ENCODE results near the gene GOLM1. TPM values are rescaled to one million over a fixed set of nuclear protein-coding genes. Genes with fewer than 3 reads are reported as not detected.
A peak's percentile ranks its signal among the peaks of the same experiment; 100 is the strongest.

Gene GOLM1
- total RNA-seq, 2 donors from 2014 or later, result 1.2 to 2.7 TPM

DNA sequence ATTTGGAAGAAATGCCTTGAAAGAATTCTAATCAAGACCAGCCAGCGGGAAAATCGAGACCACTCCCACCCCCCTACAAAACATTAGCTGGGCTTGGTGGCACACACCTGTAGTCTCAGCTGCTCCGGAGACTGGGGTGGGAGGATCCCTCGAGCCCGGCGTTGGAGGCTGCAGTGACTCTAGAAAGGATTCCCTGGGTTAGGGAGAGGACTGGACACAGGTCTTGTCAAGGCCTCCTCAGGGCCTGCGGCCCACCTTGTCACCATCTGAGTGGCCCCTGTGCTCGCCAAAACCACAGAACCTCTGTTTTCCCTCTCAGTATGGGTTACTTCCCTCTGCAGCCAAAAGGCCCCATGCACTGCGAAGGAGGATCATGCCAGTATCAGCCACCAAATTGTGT is 16.5 kb upstream of the GOLM1 start:
- DNase-seq (no peak), ATAC-seq (replicated peaks in 1 of 2) (no peak)
- no peaks in the 10 kb centered on the region for H3K4me1 Mint-ChIP-seq (ENCODE audit: low read depth)
- H3K27me3 Mint-ChIP-seq (ENCODE audit: low read depth), result peaks cover 31% of the 10 kb centered on the region
- peaks cover 0 to 2% of the 10 kb centered on the region in 2 donors for H3K9me3 Mint-ChIP-seq
- no peak overlapping the region for H3K27ac Mint-ChIP-seq
- no peak overlapping the region for H3K4me3 Mint-ChIP-seq
- no peaks in the 10 kb centered on the region for H3K36me3 Mint-ChIP-seq (ENCODE audit: insufficient read depth in 2 of 2)

- ATAC-seq (replicated peaks in 1 of 2), result peak in 1 of 2 donors; percentile 32
- H3K4me3 Mint-ChIP-seq, result no peak overlapping the region
- H3K9me3 Mint-ChIP-seq, result peaks cover 0 to 2% of the 10 kb centered on the region in 2 donors
- peaks cover 3% of the 10 kb centered on the region for H3K4me1 Mint-ChIP-seq (ENCODE audit: low read depth)
- no peaks in the 10 kb centered on the region for H3K36me3 Mint-ChIP-seq (ENCODE audit: insufficient read depth in 2 of 2)
- peaks cover 33% of the 10 kb centered on the region for H3K27me3 Mint-ChIP-seq (ENCODE audit: low read depth)
- H3K27ac Mint-ChIP-seq, result no peak overlapping the region
- no peak for DNase-seq
Observed at GRCh38 chr9:86112057-86112456, 12.7 kb upstream of the GOLM1 start.

GRCh38 chr9:86102626-86103025 is 3.3 kb upstream of the GOLM1 start:
- Mint-ChIP-seq H3K4me1 (ENCODE audit: low read depth) (peaks cover 17% of the 10 kb centered on the region), H3K9me3 (no peaks in the 10 kb centered on the region), H3K36me3 (ENCODE audit: insufficient read depth in 2 of 2) (peaks cover 0 to 2% of the 10 kb centered on the region in 2 donors), H3K27me3 (ENCODE audit: low read depth) (peaks cover 61% of the 10 kb centered on the region), H3K27ac (no peak overlapping the region), H3K4me3 (no peak overlapping the region)
- ATAC-seq (replicated peaks in 1 of 2) (no peak), DNase-seq (no peak)

- H3K4me1 Mint-ChIP-seq (ENCODE audit: low read depth), result peaks cover 7% of the 10 kb centered on the region
- peak in 1 of 2 donors; percentile 49 for ATAC-seq (replicated peaks in 1 of 2)
- peak overlapping the region; percentile 86 to 88 for H3K4me3 Mint-ChIP-seq
- H3K36me3 Mint-ChIP-seq (ENCODE audit: insufficient read depth in 2 of 2), result peaks cover 0 to 2% of the 10 kb centered on the region in 2 donors
- DNase-seq, result peak; percentile 13 to 28
- peaks cover 70% of the 10 kb centered on the region for H3K27me3 Mint-ChIP-seq (ENCODE audit: low read depth)
- H3K9me3 Mint-ChIP-seq, result no peaks in the 10 kb centered on the region
- peak overlapping the region; percentile 66 for H3K27ac Mint-ChIP-seq
Observed at GRCh38 chr9:86099701-86100364, 475 bp upstream of the GOLM1 start.

DNA sequence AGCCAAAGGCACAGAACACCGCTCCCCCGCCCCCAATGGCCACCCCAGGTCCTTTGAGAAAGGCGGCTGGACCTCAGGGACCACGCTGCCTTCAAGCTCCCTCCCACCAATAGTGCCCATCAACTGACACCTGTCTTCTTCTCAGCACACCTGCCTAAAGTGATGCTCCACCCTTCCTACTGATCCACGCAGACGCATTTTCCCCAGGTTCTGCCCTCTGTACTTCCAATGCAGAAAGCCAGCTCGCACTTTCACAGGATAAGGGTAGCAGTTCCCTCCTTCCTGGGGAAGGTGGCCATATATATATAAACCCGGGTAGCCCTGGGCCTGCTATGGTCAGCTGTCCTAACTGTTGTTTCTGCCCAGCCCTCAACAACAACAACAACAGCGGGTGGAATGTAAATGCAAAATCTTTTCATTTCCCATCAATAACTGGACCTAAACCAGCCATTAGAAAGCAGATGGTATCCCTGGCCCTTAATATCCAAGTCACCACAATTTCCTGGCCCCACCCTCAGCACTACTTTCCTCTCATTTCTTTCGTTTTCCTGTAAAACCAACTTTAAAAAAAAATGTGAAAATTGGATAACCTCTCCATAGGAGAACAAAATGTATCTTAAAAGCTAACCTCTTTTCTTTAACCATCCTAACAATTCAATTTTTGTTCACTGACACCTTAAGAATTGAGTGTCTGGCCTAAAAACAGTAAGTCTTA is 1.7 kb downstream of the GOLM1 start:
- ATAC-seq (replicated peaks in 1 of 2), result no peak
- H3K36me3 Mint-ChIP-seq (ENCODE audit: insufficient read depth in 2 of 2), result peaks cover 0 to 2% of the 10 kb centered on the region in 2 donors
- no peak overlapping the region for H3K27ac Mint-ChIP-seq
- H3K4me1 Mint-ChIP-seq (ENCODE audit: low read depth), result peaks cover 7% of the 10 kb centered on the region
- no peaks in the 10 kb centered on the region for H3K9me3 Mint-ChIP-seq
- peaks cover 54% of the 10 kb centered on the region for H3K27me3 Mint-ChIP-seq (ENCODE audit: low read depth)
- peak overlapping the region in 1 of 2 donors; percentile 65 for H3K4me3 Mint-ChIP-seq
- no peak for DNase-seq

GRCh38 chr9:86096386-86096785 is 3.0 kb downstream of the GOLM1 start:
- H3K4me3 Mint-ChIP-seq, result no peak overlapping the region
- no peaks in the 10 kb centered on the region for H3K9me3 Mint-ChIP-seq
- H3K27me3 Mint-ChIP-seq (ENCODE audit: low read depth), result peaks cover 51% of the 10 kb centered on the region
- no peak overlapping the region for H3K27ac Mint-ChIP-seq
- peaks cover 7% of the 10 kb centered on the region for H3K4me1 Mint-ChIP-seq (ENCODE audit: low read depth)
- no peak for DNase-seq
- no peak for ATAC-seq (replicated peaks in 1 of 2)
- peaks cover 0 to 2% of the 10 kb centered on the region in 2 donors for H3K36me3 Mint-ChIP-seq (ENCODE audit: insufficient read depth in 2 of 2)

GRCh38 chr9:86093788-86094555 is 5.4 kb downstream of the GOLM1 start:
- Mint-ChIP-seq H3K27ac (no peak overlapping the region), H3K9me3 (peaks cover 0 to 3% of the 10 kb centered on the region in 2 donors), H3K36me3 (ENCODE audit: insufficient read depth in 2 of 2) (peaks cover 0 to 3% of the 10 kb centered on the region in 2 donors), H3K4me1 (ENCODE audit: low read depth) (no peaks in the 10 kb centered on the region), H3K27me3 (ENCODE audit: low read depth) (peaks cover 48% of the 10 kb centered on the region), H3K4me3 (no peak overlapping the region)
- DNase-seq, result no peak
- ATAC-seq (replicated peaks in 1 of 2), result no peak

DNA sequence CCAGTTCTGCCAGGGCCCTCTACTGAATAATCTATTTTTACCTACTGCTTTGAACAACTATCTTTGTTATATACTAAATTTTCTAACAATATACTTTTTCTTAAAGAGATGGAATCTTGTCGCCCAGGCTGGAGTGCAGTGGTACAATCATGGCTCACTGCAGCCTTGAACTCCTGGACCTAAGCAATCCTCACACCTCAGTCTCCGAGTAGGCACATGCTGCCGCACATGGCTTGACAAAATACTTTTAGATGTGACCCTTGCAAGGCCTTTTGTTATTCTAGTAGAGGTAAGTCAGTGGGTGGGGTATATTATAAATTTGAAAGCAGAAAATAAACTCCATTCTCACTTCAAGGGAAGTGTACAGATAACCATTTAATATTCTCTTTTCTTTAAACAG is 7.9 kb downstream of the GOLM1 start:
- ATAC-seq (replicated peaks in 1 of 2) (no peak), DNase-seq (no peak)
- Mint-ChIP-seq H3K27me3 (ENCODE audit: low read depth) (peaks cover 44% of the 10 kb centered on the region), H3K4me1 (ENCODE audit: low read depth) (no peaks in the 10 kb centered on the region), H3K27ac (no peak overlapping the region), H3K9me3 (peaks cover 0 to 3% of the 10 kb centered on the region in 2 donors), H3K4me3 (no peak overlapping the region), H3K36me3 (ENCODE audit: insufficient read depth in 2 of 2) (peaks cover 0 to 3% of the 10 kb centered on the region in 2 donors)

GRCh38 chr9:86082870-86083269 is 16.5 kb downstream of the GOLM1 start:
- Mint-ChIP-seq H3K4me3 (no peak overlapping the region), H3K27me3 (ENCODE audit: low read depth) (peaks cover 16% of the 10 kb centered on the region), H3K9me3 (no peaks in the 10 kb centered on the region), H3K27ac (no peak overlapping the region), H3K36me3 (ENCODE audit: insufficient read depth in 2 of 2) (no peaks in the 10 kb centered on the region), H3K4me1 (ENCODE audit: low read depth) (no peaks in the 10 kb centered on the region)
- ATAC-seq (replicated peaks in 1 of 2), result no peak
- no peak for DNase-seq

DNA sequence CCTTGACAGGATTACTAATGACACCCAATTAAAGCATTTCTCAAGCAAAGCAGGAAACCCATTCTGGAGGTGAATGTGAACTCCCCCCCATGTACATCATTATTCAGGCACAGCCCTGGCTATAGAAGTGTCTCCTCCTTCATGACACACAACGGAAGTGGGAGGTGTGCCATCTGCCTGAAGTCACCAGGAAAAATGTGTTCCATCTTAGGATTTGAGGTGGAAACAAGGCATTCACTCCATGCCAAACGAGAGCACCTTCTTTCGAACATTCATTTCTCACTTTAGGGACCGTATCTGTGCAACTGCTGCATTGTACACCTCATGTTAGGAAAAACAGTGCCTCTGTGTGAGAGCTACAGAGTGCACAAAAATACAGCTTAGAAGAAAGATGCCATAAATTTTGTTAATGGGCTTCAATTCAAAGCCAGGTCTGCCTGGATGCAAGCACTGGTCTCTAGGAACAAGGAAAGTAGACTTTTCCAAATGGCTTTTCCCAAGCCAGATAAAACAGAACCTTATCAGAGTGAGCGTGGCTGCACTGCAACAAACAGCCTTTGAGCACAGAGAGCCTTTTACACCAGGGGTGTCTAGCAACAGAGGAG is 19.4 kb downstream of the GOLM1 start:
- H3K4me1 Mint-ChIP-seq (ENCODE audit: low read depth), result peaks cover 9% of the 10 kb centered on the region
- H3K27ac Mint-ChIP-seq, result no peak overlapping the region
- no peak overlapping the region for H3K4me3 Mint-ChIP-seq
- no peaks in the 10 kb centered on the region for H3K9me3 Mint-ChIP-seq
- DNase-seq, result no peak
- H3K36me3 Mint-ChIP-seq (ENCODE audit: insufficient read depth in 2 of 2), result no peaks in the 10 kb centered on the region
- H3K27me3 Mint-ChIP-seq (ENCODE audit: low read depth), result no peaks in the 10 kb centered on the region
- ATAC-seq (replicated peaks in 1 of 2), result no peak

- H3K36me3 Mint-ChIP-seq (ENCODE audit: insufficient read depth in 2 of 2), result no peaks in the 10 kb centered on the region
- ATAC-seq (replicated peaks in 1 of 2), result no peak
- no peak for DNase-seq
- no peaks in the 10 kb centered on the region for H3K9me3 Mint-ChIP-seq
- H3K4me3 Mint-ChIP-seq, result no peak overlapping the region
- H3K27me3 Mint-ChIP-seq (ENCODE audit: low read depth), result no peaks in the 10 kb centered on the region
- H3K4me1 Mint-ChIP-seq (ENCODE audit: low read depth), result peaks cover 15% of the 10 kb centered on the region
- no peak overlapping the region for H3K27ac Mint-ChIP-seq
Observed at GRCh38 chr9:86079421-86079831, 19.9 kb downstream of the GOLM1 start.

- H3K4me1 Mint-ChIP-seq (ENCODE audit: low read depth), result peaks cover 15% of the 10 kb centered on the region
- H3K27ac Mint-ChIP-seq, result no peak overlapping the region
- DNase-seq (no peak), ATAC-seq (replicated peaks in 1 of 2) (no peak)
- no peaks in the 10 kb centered on the region for H3K9me3 Mint-ChIP-seq
- no peaks in the 10 kb centered on the region for H3K36me3 Mint-ChIP-seq (ENCODE audit: insufficient read depth in 2 of 2)
- no peaks in the 10 kb centered on the region for H3K27me3 Mint-ChIP-seq (ENCODE audit: low read depth)
- no peak overlapping the region for H3K4me3 Mint-ChIP-seq
Observed at GRCh38 chr9:86078731-86079130, 20.6 kb downstream of the GOLM1 start.

DNA sequence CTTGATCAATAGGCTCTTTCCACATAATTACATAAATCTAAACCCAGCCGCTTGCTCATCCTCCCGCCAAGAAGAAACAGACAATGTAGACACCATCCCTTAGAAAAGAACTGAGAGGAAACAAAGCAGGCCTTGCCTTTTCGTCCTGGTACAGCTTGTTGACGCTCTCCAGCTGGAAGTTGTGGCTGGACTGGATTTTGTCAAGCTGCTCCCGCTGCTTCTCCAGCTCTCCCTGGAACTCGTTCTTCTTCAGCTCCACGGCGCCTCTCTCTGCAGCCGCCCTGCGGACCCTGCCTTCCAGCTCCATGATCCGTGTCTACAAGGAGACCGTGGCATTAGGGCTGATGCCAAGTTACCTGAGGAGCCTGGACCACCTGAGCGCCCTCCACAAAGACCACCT is 22.1 kb downstream of the GOLM1 start:
- H3K4me3 Mint-ChIP-seq, result no peak overlapping the region

More for the DNA sequence above, 22.1 kb downstream of the GOLM1 start:
- no peaks in the 10 kb centered on the region for H3K36me3 Mint-ChIP-seq (ENCODE audit: insufficient read depth in 2 of 2)
- H3K27ac Mint-ChIP-seq, result no peak overlapping the region
- H3K9me3 Mint-ChIP-seq, result no peaks in the 10 kb centered on the region
- DNase-seq (no peak), ATAC-seq (replicated peaks in 1 of 2) (no peak)
- peaks cover 15% of the 10 kb centered on the region for H3K4me1 Mint-ChIP-seq (ENCODE audit: low read depth)
- peaks cover 5% of the 10 kb centered on the region for H3K27me3 Mint-ChIP-seq (ENCODE audit: low read depth)
